GM12875 (cell line): ENCODE measurements around the gene MUCL3.
A peak's percentile ranks its signal among the peaks of the same experiment; 100 is the strongest.
"Not testable (repeated sequence)": the region's sequence is repeated elsewhere in the genome, so short reads cannot be mapped to it uniquely, and the experiment has no call there.

Experiments used
- H3K4me3 ChIP-seq: one replicate; pipeline ENCODE4 v1.5.1; 2011; ENCODE audit warnings: low read depth, low read length, control low read depth
- TF ChIP-seq, protein P1 (sequence below): IDR thresholded peaks from 2 replicates; pipeline ENCODE4 v1.5.1; 2011; ENCODE audit warnings: low read depth, mild to moderate bottlenecking, control low read depth, inconsistent platforms, low read length, moderate library complexity, borderline replicate concordance; ENCODE audit not compliant: insufficient read depth

Gene MUCL3

GRCh38 chr6:30902709-30903108 is 38.1 kb upstream of the MUCL3 start:
- TF ChIP-seq, protein P1, sequence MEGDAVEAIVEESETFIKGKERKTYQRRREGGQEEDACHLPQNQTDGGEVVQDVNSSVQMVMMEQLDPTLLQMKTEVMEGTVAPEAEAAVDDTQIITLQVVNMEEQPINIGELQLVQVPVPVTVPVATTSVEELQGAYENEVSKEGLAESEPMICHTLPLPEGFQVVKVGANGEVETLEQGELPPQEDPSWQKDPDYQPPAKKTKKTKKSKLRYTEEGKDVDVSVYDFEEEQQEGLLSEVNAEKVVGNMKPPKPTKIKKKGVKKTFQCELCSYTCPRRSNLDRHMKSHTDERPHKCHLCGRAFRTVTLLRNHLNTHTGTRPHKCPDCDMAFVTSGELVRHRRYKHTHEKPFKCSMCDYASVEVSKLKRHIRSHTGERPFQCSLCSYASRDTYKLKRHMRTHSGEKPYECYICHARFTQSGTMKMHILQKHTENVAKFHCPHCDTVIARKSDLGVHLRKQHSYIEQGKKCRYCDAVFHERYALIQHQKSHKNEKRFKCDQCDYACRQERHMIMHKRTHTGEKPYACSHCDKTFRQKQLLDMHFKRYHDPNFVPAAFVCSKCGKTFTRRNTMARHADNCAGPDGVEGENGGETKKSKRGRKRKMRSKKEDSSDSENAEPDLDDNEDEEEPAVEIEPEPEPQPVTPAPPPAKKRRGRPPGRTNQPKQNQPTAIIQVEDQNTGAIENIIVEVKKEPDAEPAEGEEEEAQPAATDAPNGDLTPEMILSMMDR, result no peak
- H3K4me3 ChIP-seq, result no peak overlapping the region

DNA sequence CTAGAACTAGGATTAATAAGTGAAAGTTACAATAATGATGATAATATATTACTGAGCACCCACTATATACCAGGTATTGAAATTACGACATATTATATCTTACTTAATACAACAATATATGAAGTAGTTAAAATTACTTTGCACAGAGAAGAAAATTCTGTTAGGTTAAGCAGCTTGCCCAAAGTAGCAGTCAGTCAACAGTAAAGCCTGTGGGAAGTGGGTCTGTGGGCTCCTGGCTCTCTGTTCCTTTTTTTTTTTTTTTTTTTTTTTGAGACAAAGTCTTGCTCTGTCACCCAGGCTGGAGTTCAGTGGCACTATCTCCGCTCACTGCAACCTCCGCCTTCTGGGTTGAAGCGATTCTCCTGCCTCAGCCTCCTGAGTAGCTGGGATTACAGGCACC is 37.5 kb upstream of the MUCL3 start:
- no peak overlapping the region for H3K4me3 ChIP-seq
- TF ChIP-seq, protein P1, result no peak

DNA sequence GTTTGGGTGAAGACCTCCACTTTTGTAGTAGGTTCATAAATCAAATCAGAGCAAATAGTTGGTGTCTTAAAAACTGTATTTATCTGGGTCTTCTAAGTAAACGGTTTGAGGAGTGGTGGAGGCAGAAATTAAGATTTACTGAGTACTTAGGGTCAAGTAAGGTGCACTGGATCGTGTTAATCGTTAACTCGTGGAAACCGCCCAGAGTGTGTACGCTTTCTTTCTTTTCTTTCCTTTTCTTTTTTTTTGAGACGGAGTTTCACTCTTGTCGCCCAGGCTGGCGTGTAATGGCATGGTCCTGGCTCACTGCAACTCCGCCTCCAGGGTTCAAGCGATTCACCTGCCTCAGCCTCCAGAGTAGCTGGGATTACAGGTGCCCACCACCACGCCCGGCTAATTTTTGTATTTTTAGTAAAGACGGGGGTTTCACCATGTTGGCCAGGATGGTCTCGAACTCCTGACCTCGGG is 33.4 kb upstream of the MUCL3 start:
- peak overlapping the region; percentile 67 for H3K4me3 ChIP-seq

DNA sequence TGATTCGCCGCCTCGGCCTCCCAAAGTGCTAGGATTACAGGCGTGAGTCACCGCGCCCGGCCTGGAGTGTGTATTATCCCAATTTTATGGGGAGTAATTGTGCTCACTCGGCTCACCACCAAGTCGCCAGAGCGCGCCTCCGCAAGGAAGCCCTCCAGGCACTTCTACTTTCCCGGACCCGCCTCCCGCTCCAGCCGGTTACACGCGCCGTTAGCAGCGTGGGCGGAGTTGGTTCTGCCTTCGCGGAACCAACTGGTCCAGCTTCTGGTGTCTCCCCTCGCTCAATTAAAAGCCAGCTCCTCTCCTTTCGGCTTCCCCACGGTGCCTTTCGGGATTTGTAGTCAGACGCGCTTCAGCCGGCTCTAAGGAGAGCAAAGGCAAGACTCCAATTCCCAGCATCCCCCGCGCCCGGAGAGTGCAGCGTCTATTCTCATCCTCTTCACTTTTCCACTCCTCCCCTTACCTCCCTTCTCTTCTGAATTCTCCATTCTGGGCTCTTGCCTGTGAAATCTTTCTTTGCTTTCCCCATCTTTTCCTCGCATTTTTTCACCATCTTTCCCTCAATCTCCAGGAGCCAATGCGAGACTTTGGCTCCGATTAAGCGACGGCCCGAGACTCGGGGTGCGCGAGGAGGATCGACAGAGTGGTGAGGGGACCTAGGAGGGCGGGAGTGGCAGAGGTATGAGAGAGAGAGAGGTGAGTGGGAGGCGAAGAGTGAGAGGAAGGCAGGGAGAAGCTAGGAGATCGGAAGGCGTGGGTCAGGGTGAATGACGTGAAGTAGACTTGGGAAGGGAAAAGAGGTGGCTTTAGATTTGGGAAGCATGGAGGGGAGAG is 32.8 kb upstream of the MUCL3 start, which contains the start of gene GTF2H4:
TSS of gene GTF2H4 (plus strand) at position 450 of the 834 bp plus-strand sequence.
- peak within 1 kb of the TSS; percentile 67 for H3K4me3 ChIP-seq
- TF ChIP-seq, protein P1, result no peak

GRCh38 chr6:30908700-30909099 is 32.1 kb upstream of the MUCL3 start:
- TF ChIP-seq, protein P1, result no peak
- H3K4me3 ChIP-seq, result peak overlapping the region; percentile 67

DNA sequence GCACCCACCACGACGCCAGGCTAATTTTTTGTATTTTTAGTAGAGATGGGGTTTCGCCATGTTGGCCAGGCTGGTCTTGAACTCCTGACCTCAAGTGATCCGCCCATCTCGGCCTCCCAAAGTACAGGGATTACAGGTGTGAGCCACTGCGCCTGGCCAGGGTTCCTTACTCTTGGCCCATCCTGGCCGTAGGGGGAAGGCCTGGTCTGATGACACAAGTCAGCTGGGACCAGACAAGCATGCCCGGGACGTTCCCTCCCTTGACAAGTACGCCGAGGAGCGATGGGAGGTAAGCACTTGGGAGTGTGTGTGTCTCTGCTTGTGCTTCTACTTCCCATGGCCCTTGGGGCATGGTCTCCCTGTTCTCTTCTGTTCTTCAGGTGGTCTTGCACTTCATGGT is 30.3 kb upstream of the MUCL3 start:
- not testable (repeated sequence) for H3K4me3 ChIP-seq

DNA sequence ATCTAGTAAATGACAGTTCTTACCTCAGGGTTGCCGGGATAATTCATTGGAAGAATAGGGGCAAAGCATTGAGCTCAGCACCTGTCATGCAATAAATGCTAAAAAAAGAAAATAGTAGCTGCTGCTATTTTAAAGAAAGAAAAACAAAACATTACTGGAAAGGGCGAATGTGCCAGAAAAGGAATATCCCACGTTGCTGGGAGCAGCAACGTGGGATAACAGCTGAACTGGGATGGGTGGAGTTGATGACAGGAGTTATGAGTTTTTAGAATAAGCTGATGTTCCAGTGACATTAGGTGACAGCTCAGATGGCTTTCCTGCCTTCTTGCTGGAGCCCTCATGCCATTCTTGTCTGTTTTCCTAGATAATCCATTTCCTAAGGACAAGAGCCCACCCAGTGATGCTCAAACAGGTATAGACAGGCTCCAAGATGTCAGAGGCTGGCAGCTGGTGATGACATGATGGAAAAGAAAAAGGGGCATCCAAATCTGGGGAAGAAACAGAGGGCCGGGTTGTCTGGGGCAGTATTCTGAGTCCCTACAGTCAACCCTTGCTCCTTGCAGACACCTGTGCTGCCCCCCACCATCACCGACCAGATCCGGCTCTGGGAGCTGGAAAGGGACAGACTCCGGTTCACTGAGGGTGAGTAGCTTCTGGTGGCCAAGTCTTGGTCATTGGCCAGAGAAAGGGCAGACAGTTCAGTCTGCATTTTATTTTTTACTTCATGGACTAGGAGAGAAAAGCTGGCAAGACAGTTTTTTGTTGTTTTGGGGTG is 27.8 kb upstream of the MUCL3 start:
- no peak overlapping the region for H3K4me3 ChIP-seq

More for the DNA sequence above, 27.8 kb upstream of the MUCL3 start:
- TF ChIP-seq, protein P1, result no peak
